NB4 (cell line): Measurements from ENCODE around the gene FKBP15.
A peak's percentile ranks its signal among the peaks of the same experiment; 100 is the strongest.

Experiments used
- CTCF ChIP-seq: IDR thresholded peaks from one replicate; pipeline ENCODE4 v1.5.1; 2012; ENCODE audit warnings: low read depth, low read length
- MAX ChIP-seq: IDR thresholded peaks from 2 replicates; pipeline ENCODE4 v1.6.1; 2011; ENCODE audit warnings: low read depth, low read length
- POLR2A ChIP-seq: IDR thresholded peaks from 2 replicates; pipeline ENCODE4 v1.6.1; 2011; ENCODE audit warnings: mild to moderate bottlenecking; ENCODE audit not compliant: insufficient read length; ENCODE audit errors: extremely low read depth

GRCh38 chr9:113152699-113153098, 68.4 kb downstream of the FKBP15 start:
- no peak for TF ChIP-seq POLR2A
- peak; percentile 5 for TF ChIP-seq CTCF
- no peak for TF ChIP-seq MAX
